HepG2 (cell line): Measurements from ENCODE around the gene AKAP6. TPM values are rescaled to one million over a fixed set of nuclear protein-coding genes. Genes with fewer than 3 reads are reported as not detected.

Experiments used
- ATAC-seq: fragments of 200-7000 bp; cut with Tn5 transposase; 3 replicates; pipeline ENCODE4 v1.9.1; 2020; ENCODE audit warnings: mild to moderate bottlenecking, moderate library complexity
- BruUV-seq: library from RNA; stranded (reverse); fragments of 400-500 nt; replicated peaks from 2 replicates; lab custom pipeline; 2021; lab: Mats Ljungman, UMichigan
- CTCF ChIA-PET: fragments of 300-600 bp; formaldehyde crosslinking; extraction: SDS; loops from one replicate; lab custom pipeline; 2021; ENCODE audit warnings: low total read pairs, inconsistent platforms, low intra/inter-chr PET ratio; lab: Yijun Ruan, JAX
- POLR2A ChIA-PET: fragments of 350-600 bp; sonication (Branson Sonifier 250); formaldehyde crosslinking; loops from one replicate; lab custom pipeline; 2020; ENCODE audit warnings: antibody characterized with exemption, inconsistent platforms; lab: Yijun Ruan, JAX
- DNase-seq: peaks from one replicate; pipeline ENCODE4 v3.0.0-alpha.2; 2015; ENCODE audit warnings: low spot score
- FAIRE-seq: peaks from 3 replicates; lab custom pipeline; 2011; peaks lifted over from hg19 to GRCh38; lab: Jason Lieb, UNC
- H2AFZ ChIP-seq: one replicate; pipeline ENCODE4 v1.6.1; 2011; ENCODE audit warnings: low read length, inconsistent platforms
- H3K27ac ChIP-seq: fragments of 300-600 bp; 3 replicates; pipeline ENCODE4 v1.8.0; 2011; ENCODE audit warnings: mixed run types, mild to moderate bottlenecking, mixed read lengths, low read length, inconsistent platforms; ENCODE audit not compliant: insufficient read depth; ENCODE audit errors: extremely low read length
- H3K27me3 ChIP-seq, 2 experiments: fragments of 200-600 bp in 1 of 2; 2 replicates in 1 of 2; 3 replicates in 1 of 2; pipeline versions ENCODE4 v1.6.0 to v1.8.0; 2011; ENCODE audit warnings: low read length in 2 of 2, mild to moderate bottlenecking in 2 of 2, moderate library complexity in 2 of 2, inconsistent platforms in 1 of 2; ENCODE audit not compliant: insufficient read depth in 2 of 2, control insufficient read depth in 1 of 2
- H3K36me3 ChIP-seq, 2 experiments: fragments of 200-600 bp in 1 of 2; replicated peaks in 1 of 2; 2 replicates in 1 of 2; 3 replicates in 1 of 2; pipeline versions ENCODE4 v1.5.1 to v1.8.0; 2011; ENCODE audit warnings: low read length in 2 of 2, inconsistent platforms in 1 of 2; ENCODE audit not compliant: insufficient read depth in 2 of 2, control insufficient read depth in 1 of 2
- H3K4me1 ChIP-seq: 2 replicates; pipeline ENCODE4 v1.5.1; 2012; ENCODE audit warnings: low read length, inconsistent platforms; ENCODE audit not compliant: insufficient read depth
- H3K4me2 ChIP-seq: 2 replicates; pipeline ENCODE4 v1.6.0; 2011; ENCODE audit warnings: low read depth, low read length, inconsistent platforms
- H3K4me3 ChIP-seq, 3 experiments: fragments of 200-600 bp in 1 of 3; sonication (generic), shearing (Covaris generic) in 1 of 3; replicated peaks in 1 of 3; 2 replicates each; pipeline ENCODE4 v1.5.1; 2011 to 2016; ENCODE audit warnings: low read length in 3 of 3, inconsistent platforms in 2 of 3, low read depth in 2 of 3, mild to moderate bottlenecking in 2 of 3, control low read depth in 1 of 3, mixed read lengths in 1 of 3; ENCODE audit not compliant: insufficient read depth in 1 of 3
- H3K79me2 ChIP-seq: one replicate; pipeline ENCODE4 v1.6.1; 2011; ENCODE audit warnings: low read length, inconsistent platforms; ENCODE audit not compliant: insufficient read depth
- H3K9ac ChIP-seq: 2 replicates; pipeline ENCODE4 v1.6.0; 2011; ENCODE audit warnings: mild to moderate bottlenecking, low read depth, low read length, inconsistent platforms; ENCODE audit not compliant: insufficient read depth
- H3K9me3 ChIP-seq: 2 replicates; pipeline ENCODE4 v1.5.1; 2012; ENCODE audit warnings: mild to moderate bottlenecking, low read length
- H4K20me1 ChIP-seq: 2 replicates; pipeline ENCODE4 v1.6.0; 2011; ENCODE audit warnings: inconsistent platforms, mild to moderate bottlenecking, low read length, moderate library complexity; ENCODE audit not compliant: insufficient read depth
- BRF2 ChIP-seq: sonication (generic); formaldehyde crosslinking; IDR thresholded peaks from 2 replicates; pipeline ENCODE4 v1.8.1; 2022; ENCODE audit warnings: mild to moderate bottlenecking, missing genetic modification reagents
- EEA1 ChIP-seq: sonication (generic); formaldehyde crosslinking; IDR thresholded peaks from 2 replicates; pipeline ENCODE4 v1.5.1; 2020; ENCODE audit warnings: mild to moderate bottlenecking, missing genetic modification reagents, borderline replicate concordance
- ERF ChIP-seq: IDR thresholded peaks from 2 replicates; pipeline ENCODE4 v1.6.1; 2018; ENCODE audit warnings: missing biosample characterization, missing genetic modification reagents
- KLF16 ChIP-seq, 2 experiments: sonication (generic) in 1 of 2; formaldehyde crosslinking in 1 of 2; IDR thresholded peaks; 2 replicates each; pipeline versions ENCODE4 v1.6.1 to v1.8.0; 2016 to 2023; ENCODE audit warnings: missing genetic modification reagents in 2 of 2, missing compliant biosample characterization in 1 of 2
- KLF9 ChIP-seq: IDR thresholded peaks from 2 replicates; pipeline ENCODE4 v1.6.1; 2016; ENCODE audit warnings: low read depth
- MLLT10 ChIP-seq: sonication (generic); formaldehyde crosslinking; IDR thresholded peaks from 2 replicates; pipeline ENCODE4 v1.4.0; 2020; ENCODE audit warnings: missing genetic modification reagents
- REL ChIP-seq: sonication (generic); formaldehyde crosslinking; conservative IDR thresholded peaks from 2 replicates; pipeline ENCODE4 v1.8.0; 2022; ENCODE audit warnings: mild to moderate bottlenecking, missing genetic modification reagents, moderate library complexity
- SCMH1 ChIP-seq: sonication (generic); formaldehyde crosslinking; IDR thresholded peaks from 2 replicates; pipeline ENCODE4 v1.9.0; 2021; ENCODE audit warnings: missing genetic modification reagents, mild to moderate bottlenecking, borderline replicate concordance
- ZBTB7B ChIP-seq: sonication (generic); formaldehyde crosslinking; IDR thresholded peaks from 2 replicates; pipeline ENCODE4 v1.4.0; 2020; ENCODE audit warnings: missing genetic modification reagents
- ZC3H4 ChIP-seq: sonication (generic); formaldehyde crosslinking; IDR thresholded peaks from 2 replicates; pipeline ENCODE4 v1.4.0; 2020; ENCODE audit warnings: missing genetic modification reagents, borderline replicate concordance
- ZFP36 ChIP-seq: fragments of 150-350 bp; IDR thresholded peaks from 2 replicates; pipeline ENCODE4 v1.6.1; 2018; ENCODE audit warnings: borderline replicate concordance, low read length, low read depth; ENCODE audit not compliant: partially characterized antibody
- ZFP36L1 ChIP-seq: sonication (generic); formaldehyde crosslinking; IDR thresholded peaks from 2 replicates; pipeline ENCODE4 v1.8.0; 2022; ENCODE audit warnings: mild to moderate bottlenecking, missing genetic modification reagents, moderate library complexity
- ZNF121 ChIP-seq: sonication (generic); formaldehyde crosslinking; IDR thresholded peaks from 2 replicates; pipeline ENCODE4 v1.5.0; 2020; ENCODE audit warnings: mild to moderate bottlenecking, missing genetic modification reagents
- ZNF143 ChIP-seq: sonication (generic); formaldehyde crosslinking; IDR thresholded peaks from 2 replicates; pipeline ENCODE4 v1.4.0; 2020; ENCODE audit warnings: missing genetic modification reagents
- ZNF282 ChIP-seq: fragments of 450-650 bp; IDR thresholded peaks from 2 replicates; pipeline ENCODE4 v1.6.1; 2018; ENCODE audit not compliant: partially characterized antibody
- ZNF451 ChIP-seq: sonication (generic); formaldehyde crosslinking; IDR thresholded peaks from 2 replicates; pipeline ENCODE4 v1.5.0; 2020; ENCODE audit warnings: mild to moderate bottlenecking, missing genetic modification reagents
- ZNF501 ChIP-seq: sonication (generic); formaldehyde crosslinking; IDR thresholded peaks from 2 replicates; pipeline ENCODE4 v1.5.1; 2020; ENCODE audit warnings: mild to moderate bottlenecking, moderate library complexity, missing genetic modification reagents
- ZNF543 ChIP-seq: sonication (generic); formaldehyde crosslinking; IDR thresholded peaks from 2 replicates; pipeline ENCODE4 v1.4.0; 2020; ENCODE audit warnings: mild to moderate bottlenecking, missing genetic modification reagents
- ZNF678 ChIP-seq: sonication (generic); formaldehyde crosslinking; IDR thresholded peaks from 2 replicates; pipeline ENCODE4 v1.4.0; 2020; ENCODE audit warnings: mild to moderate bottlenecking, missing genetic modification reagents
- WGBS: methylation state at CpG from one replicate; pipeline ENCODE4 v1.1.6; 2017; ENCODE audit warnings: low lambda C conversion rate; 5-methylcytosine and 5-hydroxymethylcytosine counted together
- in situ Hi-C: cut with HindIII; loops from 2 replicates; pipeline ENCODE4 v1.10.0; 2017; ENCODE audit warnings: low pct_unique_long_range_greater_than_20kb; ENCODE audit not compliant: extremely low pct_ligation_motif_present
- intact Hi-C: fragments of 100-400 bp; cut with micrococcal nuclease; formaldehyde crosslinking; loops from one replicate; pipeline ENCODE4 v1.10.0; 2022; ENCODE audit not compliant: unreplicated experiment
- polyA plus RNA-seq, 8 experiments: library from polyadenylated mRNA; depleted of rRNA in 3 of 8; stranded (reverse) in 7 of 8; unstranded in 1 of 8; fragments of >200 nt; fragmentation: Illumina TruSeq in 4 of 8; extraction: Trizol in 4 of 8; gene quantifications; 2 replicates each; pipeline versions ENCODE4 v1.2.1 to v1.2.3, GENCODE V29; 2011 to 2016; ENCODE audit warnings: low read depth in 4 of 8, missing spikeins in 1 of 8, mixed read lengths in 1 of 8; ENCODE audit not compliant: insufficient read depth in 1 of 8
- total RNA-seq, 5 experiments: library from RNA; depleted of rRNA; stranded (reverse); fragments of >200 nt; fragmentation: Illumina TruSeq; extraction: Trizol; gene quantifications; 2 replicates each; pipeline ENCODE4 v1.2.3, GENCODE V29; 2016; ENCODE audit warnings: low read depth in 1 of 5
- TF ChIP-seq, protein P1 (sequence below): IDR thresholded peaks from 2 replicates; pipeline ENCODE4 v1.6.1; 2016; ENCODE audit warnings: missing compliant biosample characterization, missing genetic modification reagents, borderline replicate concordance

Gene AKAP6
- total and polyA plus RNA-seq, 2 of the 13 experiments (the other 11 are each of a cell fraction or from before 2014, with no cell fraction given): 1.4 TPM

DNA sequence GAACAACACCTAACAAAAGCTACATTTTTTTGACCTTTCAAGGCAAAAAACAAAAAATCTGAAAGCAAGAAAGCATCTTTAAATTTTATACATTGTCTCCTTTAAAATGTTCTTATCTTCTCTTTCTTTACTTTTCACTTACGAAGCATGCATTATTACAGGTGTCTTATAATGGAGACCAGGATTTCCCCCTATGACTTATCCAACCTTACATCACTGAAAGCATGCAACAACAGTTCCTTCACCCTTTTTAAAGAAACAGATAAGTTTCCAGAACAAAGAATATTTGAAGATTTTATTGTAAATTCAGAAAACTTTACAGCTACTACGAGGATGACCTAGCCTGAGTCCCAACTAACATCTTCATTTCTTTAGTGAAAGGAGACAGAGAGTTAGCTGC lies 277.2 kb downstream of the AKAP6 start:
- Histone ChIP-seq H3K4me3 (no peak overlapping the region), H3K27me3 (no peaks in the 10 kb centered on the region), H4K20me1 (no peaks in the 10 kb centered on the region), H3K36me3 (no peaks in the 10 kb centered on the region), H3K9me3 (no peaks in the 10 kb centered on the region), H2AFZ (no peak overlapping the region), H3K9ac (no peak overlapping the region), H3K4me2 (no peak overlapping the region), H3K27ac (no peak overlapping the region), H3K79me2 (no peaks in the 10 kb centered on the region), H3K4me1 (no peaks in the 10 kb centered on the region)
- intact Hi-C loops: no loop called here
- 2% methylated on average over 2 of the region's 2 CpGs for WGBS
- no peak for TF ChIP-seq KLF16 (CRISPR knock-in tag; IDR thresholded peaks at IDR 0.05)
- TF ChIP-seq ZC3H4 (CRISPR knock-in tag): no peak
- no peak for TF ChIP-seq ZNF143
- TF ChIP-seq ZNF543: no peak
- no peak for TF ChIP-seq ZBTB7B (CRISPR knock-in tag)
- TF ChIP-seq ZFP36L1: no peak
- no peak for TF ChIP-seq REL
- TF ChIP-seq KLF9 (CRISPR knock-in tag): no peak
- TF ChIP-seq ZNF678 (CRISPR knock-in tag): no peak
- TF ChIP-seq BRF2 (CRISPR knock-in tag): no peak
- TF ChIP-seq, protein P1, sequence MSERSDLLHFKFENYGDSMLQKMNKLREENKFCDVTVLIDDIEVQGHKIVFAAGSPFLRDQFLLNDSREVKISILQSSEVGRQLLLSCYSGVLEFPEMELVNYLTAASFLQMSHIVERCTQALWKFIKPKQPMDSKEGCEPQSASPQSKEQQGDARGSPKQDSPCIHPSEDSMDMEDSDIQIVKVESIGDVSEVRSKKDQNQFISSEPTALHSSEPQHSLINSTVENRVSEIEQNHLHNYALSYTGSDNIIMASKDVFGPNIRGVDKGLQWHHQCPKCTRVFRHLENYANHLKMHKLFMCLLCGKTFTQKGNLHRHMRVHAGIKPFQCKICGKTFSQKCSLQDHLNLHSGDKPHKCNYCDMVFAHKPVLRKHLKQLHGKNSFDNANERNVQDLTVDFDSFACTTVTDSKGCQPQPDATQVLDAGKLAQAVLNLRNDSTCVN (CRISPR knock-in tag): no peak
- no peak for TF ChIP-seq ZNF282
- no peak for TF ChIP-seq ZNF121 (CRISPR knock-in tag)
- no peak for TF ChIP-seq ZNF501 (CRISPR knock-in tag)
- TF ChIP-seq ERF (CRISPR knock-in tag): no peak
- TF ChIP-seq ZFP36: no peak
- TF ChIP-seq MLLT10 (CRISPR knock-in tag): no peak
- TF ChIP-seq SCMH1: no peak
- TF ChIP-seq ZNF451 (CRISPR knock-in tag): no peak
- TF ChIP-seq EEA1 (CRISPR knock-in tag): no peak
- ATAC-seq: no peak
- in situ Hi-C loops: no loop called here
- ChIA-PET POLR2A (no interaction called here), CTCF (no interaction called here)
- no peak for DNase-seq
- no TSS peak for BruUV-seq
- FAIRE-seq: no peak
